DND-41 (cell line): Measurements from ENCODE around the gene SIRT5.

Source experiments
- ATAC-seq: fragments of 200-7000 bp; cut with Tn5 transposase; 3 replicates; pipeline ENCODE4 v1.9.1; 2021; ENCODE audit warnings: low read depth; ENCODE audit not compliant: insufficient read depth
- DNase-seq: peaks from one replicate; pipeline ENCODE4 v3.0.0-alpha.2; 2020
- H2AFZ ChIP-seq: 2 replicates; pipeline ENCODE4 v1.6.0; 2012; ENCODE audit warnings: low read depth, low read length
- H3K27ac ChIP-seq: 2 replicates; pipeline ENCODE4 v1.5.1; 2012; ENCODE audit warnings: low read length, inconsistent platforms
- H3K27me3 ChIP-seq: fragments of 200-600 bp; sonication (generic); 2 replicates; pipeline ENCODE4 v1.6.0; 2012; ENCODE audit warnings: low read length, mild to moderate bottlenecking, inconsistent platforms; ENCODE audit not compliant: insufficient read depth, poor library complexity
- H3K36me3 ChIP-seq: 2 replicates; pipeline ENCODE4 v1.5.1; 2012; ENCODE audit warnings: low read length, inconsistent platforms; ENCODE audit not compliant: insufficient read depth
- H3K4me1 ChIP-seq: 2 replicates; pipeline ENCODE4 v1.5.1; 2012; ENCODE audit warnings: mild to moderate bottlenecking, low read length; ENCODE audit not compliant: insufficient read depth
- H3K4me2 ChIP-seq: 2 replicates; pipeline ENCODE4 v1.6.0; 2012; ENCODE audit warnings: mild to moderate bottlenecking, moderate library complexity, low read length, inconsistent platforms; ENCODE audit not compliant: insufficient read depth
- H3K4me3 ChIP-seq, 2 experiments: fragments of 200-600 bp in 1 of 2; shearing (Covaris generic) in 1 of 2; 2 replicates each; pipeline ENCODE4 v1.5.1; 2012 to 2016; ENCODE audit warnings: inconsistent platforms in 2 of 2, low read length in 2 of 2, mild to moderate bottlenecking in 2 of 2, low read depth in 1 of 2, moderate library complexity in 1 of 2
- H3K79me2 ChIP-seq: 2 replicates; pipeline ENCODE4 v1.6.0; 2012; ENCODE audit warnings: low read length, inconsistent platforms; ENCODE audit not compliant: insufficient read depth
- H3K9ac ChIP-seq: 2 replicates; pipeline ENCODE4 v1.6.0; 2012; ENCODE audit warnings: low read depth, mild to moderate bottlenecking, inconsistent platforms, low read length, moderate library complexity
- H3K9me3 ChIP-seq: 2 replicates; pipeline ENCODE4 v1.5.1; 2012; ENCODE audit warnings: low read length, moderate library complexity, mild to moderate bottlenecking, inconsistent platforms; ENCODE audit not compliant: insufficient read depth, severe bottlenecking
- H4K20me1 ChIP-seq: 2 replicates; pipeline ENCODE4 v1.6.0; 2012; ENCODE audit warnings: low read length; ENCODE audit not compliant: insufficient read depth
- CTCF ChIP-seq: IDR thresholded peaks from 2 replicates; pipeline ENCODE4 v1.5.1; 2012; ENCODE audit warnings: borderline replicate concordance, low read length, moderate library complexity, mild to moderate bottlenecking; ENCODE audit not compliant: poor library complexity, severe bottlenecking; ENCODE audit errors: extremely low read depth
- EZH2 ChIP-seq: IDR thresholded peaks from 3 replicates; pipeline ENCODE4 v1.6.1; 2012; ENCODE audit warnings: borderline replicate concordance, low read depth, mild to moderate bottlenecking, moderate library complexity, low read length, inconsistent platforms; ENCODE audit not compliant: severe bottlenecking

The SIRT5 gene

DNA sequence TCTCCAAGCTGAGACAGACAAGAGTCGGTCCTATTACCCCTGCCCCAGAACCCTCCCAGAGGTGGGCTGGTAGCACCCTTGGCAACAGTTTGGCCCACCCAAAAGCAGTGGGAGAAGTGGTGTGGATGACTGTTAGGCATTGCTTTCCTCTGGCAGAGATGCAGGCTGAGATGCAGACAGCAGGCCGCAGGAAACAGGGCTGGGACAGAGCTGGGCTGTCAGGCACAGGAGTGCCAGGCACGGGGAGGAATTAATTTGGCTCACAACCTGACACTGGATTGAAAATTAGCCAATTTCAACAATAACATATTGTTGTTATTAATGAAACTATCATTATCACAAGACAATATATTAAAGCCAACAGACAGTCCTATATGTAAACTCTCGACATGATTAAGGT, 15.7 kb upstream of the SIRT5 start:
- DNase-seq (no peak), ATAC-seq (no peak)
- no peak for TF ChIP-seq EZH2
- no peak for TF ChIP-seq CTCF
- Histone ChIP-seq H3K27me3 (peaks cover 14% of the 10 kb centered on the region), H3K9ac (no peak overlapping the region), H3K27ac (no peak overlapping the region), H3K4me2 (no peak overlapping the region), H4K20me1 (no peaks in the 10 kb centered on the region), H2AFZ (no peak overlapping the region), H3K36me3 (no peaks in the 10 kb centered on the region), H3K4me1 (no peaks in the 10 kb centered on the region), H3K9me3 (no peaks in the 10 kb centered on the region), H3K79me2 (no peaks in the 10 kb centered on the region), H3K4me3 (no peak overlapping the region)

DNA sequence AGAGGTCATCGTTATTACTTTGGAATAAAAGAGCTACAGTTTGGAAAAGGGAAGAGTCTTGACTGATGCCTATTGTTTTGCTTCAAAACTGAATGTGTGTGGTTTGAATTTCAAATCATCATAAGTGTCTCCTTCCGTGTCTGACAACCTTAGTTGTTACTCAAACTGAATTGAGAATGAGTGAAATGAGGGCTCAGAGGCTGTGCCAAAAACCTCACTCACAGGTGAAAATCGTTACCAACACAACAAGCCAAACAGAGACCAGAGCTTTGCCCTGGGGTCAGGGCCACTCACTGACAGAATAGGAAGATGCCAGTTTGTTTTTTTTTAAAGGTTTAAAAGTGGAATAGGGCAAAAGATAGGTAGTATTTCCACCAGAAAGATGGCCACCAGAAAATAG, 15.2 kb upstream of the SIRT5 start:
- no peaks in the 10 kb centered on the region for H3K4me1 ChIP-seq
- DNase-seq (no peak), ATAC-seq (no peak)
- peaks cover 10% of the 10 kb centered on the region for H3K27me3 ChIP-seq
- no peaks in the 10 kb centered on the region for H4K20me1 ChIP-seq
- no peak overlapping the region for H3K27ac ChIP-seq
- H3K36me3 ChIP-seq = no peaks in the 10 kb centered on the region
- TF ChIP-seq EZH2 (no peak), CTCF (no peak)
- H3K9me3 ChIP-seq = no peaks in the 10 kb centered on the region
- no peak overlapping the region for H3K4me3 ChIP-seq
- no peak overlapping the region for H2AFZ ChIP-seq
- H3K9ac ChIP-seq = no peak overlapping the region
- H3K79me2 ChIP-seq = no peaks in the 10 kb centered on the region
- H3K4me2 ChIP-seq = no peak overlapping the region

- ATAC-seq = no peak
- Histone ChIP-seq H3K9me3 (no peaks in the 10 kb centered on the region), H3K27me3 (peaks cover 3% of the 10 kb centered on the region), H3K9ac (no peak overlapping the region), H3K4me2 (no peak overlapping the region), H3K27ac (no peak overlapping the region), H3K79me2 (no peaks in the 10 kb centered on the region), H4K20me1 (no peaks in the 10 kb centered on the region), H3K36me3 (no peaks in the 10 kb centered on the region), H2AFZ (no peak overlapping the region), H3K4me3 (no peak overlapping the region), H3K4me1 (no peaks in the 10 kb centered on the region)
- DNase-seq = no peak
- no peak for TF ChIP-seq EZH2
- no peak for TF ChIP-seq CTCF
These were observed 14.3 kb upstream of the SIRT5 start for GRCh38 chr6:13559968-13560650.
